ENCODE results near the gene WSCD2. TPM values are rescaled to one million over a fixed set of nuclear protein-coding genes. Genes with fewer than 3 reads are reported as not detected.

Gene WSCD2
- total and polyA plus RNA-seq, 2 donors (not counting 3 experiments of a cell fraction or from before 2014, with no cell fraction given): not detected

- Histone ChIP-seq H3K9me1 (replicated peaks; ENCODE audit: control insufficient read depth, extremely low read depth, insufficient read depth, low read length) (no peaks in the 10 kb centered on the region), H3K4me2 (ENCODE audit: insufficient read depth, low read length) (no peak overlapping the region), H3K36me3 (ENCODE audit: control insufficient read depth in 2 of 2, extremely low read depth in 1 of 2, insufficient read depth in 2 of 2, low read length in 2 of 2) (no peaks in the 10 kb centered on the region), H3K27ac (ENCODE audit: insufficient read depth, low read depth, low read length) (no peak overlapping the region), H3K27me3 (ENCODE audit: control insufficient read depth in 2 of 2, insufficient read depth in 2 of 2, low read length in 2 of 2) (no peaks in the 10 kb centered on the region), H2AFZ (ENCODE audit: low read depth, low read length) (no peak overlapping the region), H4K20me1 (replicated peaks; ENCODE audit: control insufficient read depth, extremely low read depth, insufficient read depth, low read length) (no peaks in the 10 kb centered on the region), H3K9ac (replicated peaks; ENCODE audit: extremely low read depth, insufficient read depth, low read length) (no peak overlapping the region), H3K79me2 (ENCODE audit: control insufficient read depth, insufficient read depth, low read length) (no peaks in the 10 kb centered on the region), H3K9me3 (replicated peaks; ENCODE audit: control insufficient read depth, insufficient read depth, low read length) (no peaks in the 10 kb centered on the region), H3K4me1 (ENCODE audit: control insufficient read depth, extremely low read depth, insufficient read depth, low read length) (no peaks in the 10 kb centered on the region), H3K4me3 (replicated peaks in 1 of 3; ENCODE audit: insufficient read depth in 1 of 3, low read depth in 1 of 3, low read length in 3 of 3) (no peak overlapping the region)
- intact Hi-C loops (cut with micrococcal nuclease) (loop anchor here (2.0 to 10.0 kb wide), 3 partner anchors 200 to 518 kb away; no protein-coding TSS in a partner anchor), dilution Hi-C loops (cut with MboI; ENCODE audit: extremely low pct_ligation_motif_present, low sequenced_read_pairs) (no loop called here)
- POLR2A ChIA-PET: no interaction called here
- CTCF ChIA-PET: interaction anchor here (0.7 to 1.3 kb wide), 9 partner anchors 9 to 519 kb away, joined by 3 to 5 read pairs (median 3); no protein-coding TSS in a partner anchor
- FAIRE-seq: no peak
- DNase-seq (ENCODE audit: low read depth, low spot score): no peak
- no peak for TF ChIP-seq CTCF (IDR thresholded peaks at IDR 0.05; ENCODE audit: extremely low read depth in 1 of 2, insufficient read depth in 1 of 2, low read depth in 1 of 2, low read length in 2 of 2)
- TF ChIP-seq FOS (IDR thresholded peaks at IDR 0.05; ENCODE audit: borderline replicate concordance, insufficient read depth, low read length): no peak
- no peak for TF ChIP-seq POLR2AphosphoS5 (IDR thresholded peaks at IDR 0.05; ENCODE audit: insufficient read depth, low read depth, low read length)
- no peak for TF ChIP-seq MYC (IDR thresholded peaks at IDR 0.05; ENCODE audit: low read depth, low read length)
- TF ChIP-seq MAX (IDR thresholded peaks at IDR 0.05; ENCODE audit: insufficient read depth, insufficient read length): no peak
- TF ChIP-seq EZH2 (IDR thresholded peaks at IDR 0.05; ENCODE audit: borderline replicate concordance, low read depth, low read length, severe bottlenecking): no peak
- no peak for TF ChIP-seq JUN (IDR thresholded peaks at IDR 0.05; ENCODE audit: borderline replicate concordance, insufficient read depth, insufficient read length, low read depth)
- no peak for TF ChIP-seq POLR2A (IDR thresholded peaks at IDR 0.05; ENCODE audit: low read depth, low read length)
- TF ChIP-seq GATA2 (IDR thresholded peaks at IDR 0.05; ENCODE audit: insufficient read depth, insufficient read length, low read depth, low read length): no peak
- no TSS peak for BruUV-seq (replicated peaks)
Measured at GRCh38 chr12:108194585-108194984, 65.5 kb downstream of the WSCD2 start.
